CD14-positive monocyte (primary cell): ENCODE data around the gene HEATR1. TPM values are rescaled to one million over a fixed set of nuclear protein-coding genes. Genes with fewer than 3 reads are reported as not detected.

Experiments used
- DNase-seq, 3 donors: peaks; one replicate each; pipeline ENCODE4 v3.0.0-alpha.2; 2011 to 2022
- H2AFZ ChIP-seq: 2 replicates; pipeline ENCODE4 v1.6.0; 2012; ENCODE audit warnings: mild to moderate bottlenecking, low read depth, low read length, inconsistent platforms; ENCODE audit not compliant: insufficient read depth, poor library complexity, severe bottlenecking
- H3K27ac ChIP-seq, 2 donors: 1 replicate in 1 of 2; 2 replicates in 1 of 2; pipeline ENCODE4 v1.5.1; 2012 to 2013; ENCODE audit warnings: low read length in 2 of 2, control low read depth in 1 of 2, inconsistent platforms in 1 of 2, low read depth in 1 of 2, mild to moderate bottlenecking in 1 of 2
- H3K27me3 ChIP-seq, 2 donors: one replicate each; pipeline versions ENCODE4 v1.6.0 to v1.6.1; 2011 to 2013; ENCODE audit warnings: low read length in 2 of 2; ENCODE audit not compliant: control insufficient read depth in 2 of 2, insufficient read depth in 2 of 2
- H3K36me3 ChIP-seq, 2 donors: replicated peaks in 1 of 2; 1 replicate in 1 of 2; 2 replicates in 1 of 2; pipeline versions ENCODE4 v1.5.1 to v1.6.1; 2012 to 2013; ENCODE audit warnings: low read length in 2 of 2, control low read depth in 1 of 2, inconsistent platforms in 1 of 2, mild to moderate bottlenecking in 1 of 2; ENCODE audit not compliant: insufficient read depth in 2 of 2, control insufficient read depth in 1 of 2
- H3K4me1 ChIP-seq, 2 donors: 1 replicate in 1 of 2; 2 replicates in 1 of 2; pipeline versions ENCODE4 v1.5.1 to v1.6.1; 2012 to 2013; ENCODE audit warnings: low read length in 2 of 2, control low read depth in 1 of 2, inconsistent platforms in 1 of 2, mild to moderate bottlenecking in 1 of 2, moderate library complexity in 1 of 2; ENCODE audit not compliant: insufficient read depth in 2 of 2, control insufficient read depth in 1 of 2
- H3K4me2 ChIP-seq: replicated peaks from 2 replicates; pipeline ENCODE3; 2012; ENCODE audit warnings: low read length, moderate library complexity, mild to moderate bottlenecking; ENCODE audit not compliant: poor library complexity, severe bottlenecking; ENCODE audit errors: extremely low read depth
- H3K4me3 ChIP-seq, 3 experiments: fragments of 200-600 bp in 1 of 3; sonication (generic) in 1 of 3; replicated peaks in 1 of 3; 1 replicate in 2 of 3; 2 replicates in 1 of 3; pipeline ENCODE4 v1.5.1; 2011 to 2013; ENCODE audit warnings: low read length in 3 of 3, mild to moderate bottlenecking in 3 of 3, control low read depth in 2 of 3, low read depth in 2 of 3, inconsistent platforms in 1 of 3, moderate library complexity in 1 of 3
- H3K79me2 ChIP-seq: 2 replicates; pipeline ENCODE4 v1.6.0; 2012; ENCODE audit warnings: mild to moderate bottlenecking, control low read depth, inconsistent platforms, low read length, moderate library complexity; ENCODE audit not compliant: insufficient read depth
- H3K9ac ChIP-seq: 2 replicates; pipeline ENCODE4 v1.6.0; 2017; ENCODE audit warnings: low read length, mild to moderate bottlenecking; ENCODE audit not compliant: insufficient read depth, poor library complexity, severe bottlenecking
- H3K9me3 ChIP-seq, 2 donors: replicated peaks in 1 of 2; 1 replicate in 1 of 2; 2 replicates in 1 of 2; pipeline versions ENCODE4 v1.5.1 to v1.6.1; 2012 to 2013; ENCODE audit warnings: low read length in 2 of 2, control low read depth in 1 of 2; ENCODE audit not compliant: control insufficient read depth in 1 of 2, insufficient read depth in 1 of 2
- H4K20me1 ChIP-seq: 2 replicates; pipeline ENCODE4 v1.6.0; 2012; ENCODE audit warnings: mild to moderate bottlenecking, low read length, control low read depth, moderate library complexity; ENCODE audit not compliant: insufficient read depth
- H3K27ac Mint-ChIP-seq, 7 donors: one replicate each; pipeline ENCODE4 v1.8.0; 2020; ENCODE audit warnings: mild to moderate bottlenecking in 7 of 7, mixed read lengths in 7 of 7, moderate library complexity in 6 of 7, inconsistent platforms in 2 of 7
- H3K27me3 Mint-ChIP-seq, 3 donors: one replicate each; pipeline ENCODE4 v1.8.0; 2021 to 2022; ENCODE audit warnings: low read depth in 3 of 3, mild to moderate bottlenecking in 3 of 3, mixed read lengths in 3 of 3, moderate library complexity in 3 of 3, inconsistent platforms in 1 of 3
- H3K36me3 Mint-ChIP-seq, 2 donors: one replicate each; pipeline ENCODE4 v1.8.0; 2020; ENCODE audit warnings: mixed read lengths in 2 of 2, inconsistent platforms in 1 of 2, mild to moderate bottlenecking in 1 of 2
- H3K4me1 Mint-ChIP-seq: one replicate; pipeline ENCODE4 v1.8.0; 2020; ENCODE audit warnings: mild to moderate bottlenecking, mixed read lengths
- H3K4me3 Mint-ChIP-seq, 2 donors: one replicate each; pipeline ENCODE4 v1.8.0; 2020; ENCODE audit warnings: mild to moderate bottlenecking in 2 of 2, mixed read lengths in 2 of 2, moderate library complexity in 1 of 2
- H3K9me3 Mint-ChIP-seq, 7 donors: one replicate each; pipeline ENCODE4 v1.8.0; 2020 to 2022; ENCODE audit warnings: mixed read lengths in 7 of 7, mild to moderate bottlenecking in 6 of 7, moderate library complexity in 6 of 7, inconsistent platforms in 2 of 7
- WGBS: methylation state at CpG from one replicate; pipeline ENCODE4 v1.1.5; 2013; ENCODE audit warnings: missing lambda C conversion rate; ENCODE audit not compliant: insufficient coverage; 5-methylcytosine and 5-hydroxymethylcytosine counted together
- intact Hi-C, 2 donors: fragments of 100-400 bp; cut with micrococcal nuclease; formaldehyde crosslinking; loops; one replicate each; pipeline versions ENCODE4 v1.15.0 to v1.15.1; 2023
- polyA plus RNA-seq, 3 donors: library from polyadenylated mRNA; depleted of rRNA in 1 of 3; unstranded in 2 of 3; stranded (reverse) in 1 of 3; fragments of 300-500 nt in 2 of 3; fragments of >200 nt in 1 of 3; fragmentation: Illumina TruSeq in 2 of 3; gene quantifications; 1 replicate in 2 of 3; 2 replicates in 1 of 3; pipeline ENCODE4 v1.2.3, GENCODE V29; 2012 to 2021
- TF ChIP-seq, protein P1 (sequence below): fragments of 200-600 bp; IDR thresholded peaks from one replicate; pipeline ENCODE4 v1.8.0; 2022; ENCODE audit warnings: antibody characterized with exemption, mild to moderate bottlenecking

The HEATR1 gene
- polyA plus RNA-seq, 3 donors: 2.8 to 4.2 (median 3.7) TPM

DNA sequence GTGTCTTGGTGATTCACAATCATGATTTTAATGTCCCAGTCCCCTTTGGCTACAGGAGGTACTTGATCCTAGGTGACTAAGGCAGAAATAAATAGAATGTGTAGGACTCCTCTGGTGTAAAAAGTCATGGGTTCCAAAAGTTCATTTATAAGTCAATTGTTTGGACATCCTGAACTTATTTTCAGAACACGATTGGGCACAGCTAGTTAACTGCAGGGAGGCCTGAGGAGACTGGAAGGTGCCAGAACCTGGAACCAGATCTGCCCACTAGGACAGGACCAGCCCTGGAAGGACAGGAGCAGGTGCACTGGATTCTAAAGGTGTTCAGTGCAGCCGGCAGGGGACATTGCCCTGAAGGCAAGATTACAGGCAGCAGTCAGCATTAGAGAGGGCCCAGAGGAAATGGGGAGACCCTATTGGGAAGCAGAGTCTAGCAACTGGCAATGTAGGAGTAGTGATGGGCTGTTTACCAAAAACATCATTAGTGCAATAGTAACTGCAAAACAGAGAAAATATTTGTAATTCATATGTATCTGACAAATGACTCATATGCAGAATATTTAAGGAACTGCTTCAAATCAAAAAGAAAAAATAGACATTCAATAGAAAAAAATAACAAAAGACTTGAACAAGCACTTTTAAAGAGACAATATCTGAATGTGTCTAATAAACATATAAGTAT lies 23.6 kb upstream of the HEATR1 start:
- intact Hi-C loops: no loop called here
- Histone ChIP-seq H3K27me3 (peaks cover 0 to 3% of the 10 kb centered on the region in 2 donors), H3K4me1 (no peaks in the 10 kb centered on the region), H2AFZ (no peak overlapping the region), H3K4me3 (no peak overlapping the region), H3K79me2 (no peaks in the 10 kb centered on the region), H3K27ac (no peak overlapping the region), H4K20me1 (no peaks in the 10 kb centered on the region), H3K36me3 (no peaks in the 10 kb centered on the region), H3K9me3 (no peaks in the 10 kb centered on the region), H3K9ac (no peak overlapping the region), H3K4me2 (no peak overlapping the region)
- peaks cover 6 to 12% (median 6%) of the 10 kb centered on the region in 3 donors for H3K27me3 Mint-ChIP-seq
- no peaks in the 10 kb centered on the region for H3K36me3 Mint-ChIP-seq
- no peak overlapping the region for H3K27ac Mint-ChIP-seq
- TF ChIP-seq, protein P1, sequence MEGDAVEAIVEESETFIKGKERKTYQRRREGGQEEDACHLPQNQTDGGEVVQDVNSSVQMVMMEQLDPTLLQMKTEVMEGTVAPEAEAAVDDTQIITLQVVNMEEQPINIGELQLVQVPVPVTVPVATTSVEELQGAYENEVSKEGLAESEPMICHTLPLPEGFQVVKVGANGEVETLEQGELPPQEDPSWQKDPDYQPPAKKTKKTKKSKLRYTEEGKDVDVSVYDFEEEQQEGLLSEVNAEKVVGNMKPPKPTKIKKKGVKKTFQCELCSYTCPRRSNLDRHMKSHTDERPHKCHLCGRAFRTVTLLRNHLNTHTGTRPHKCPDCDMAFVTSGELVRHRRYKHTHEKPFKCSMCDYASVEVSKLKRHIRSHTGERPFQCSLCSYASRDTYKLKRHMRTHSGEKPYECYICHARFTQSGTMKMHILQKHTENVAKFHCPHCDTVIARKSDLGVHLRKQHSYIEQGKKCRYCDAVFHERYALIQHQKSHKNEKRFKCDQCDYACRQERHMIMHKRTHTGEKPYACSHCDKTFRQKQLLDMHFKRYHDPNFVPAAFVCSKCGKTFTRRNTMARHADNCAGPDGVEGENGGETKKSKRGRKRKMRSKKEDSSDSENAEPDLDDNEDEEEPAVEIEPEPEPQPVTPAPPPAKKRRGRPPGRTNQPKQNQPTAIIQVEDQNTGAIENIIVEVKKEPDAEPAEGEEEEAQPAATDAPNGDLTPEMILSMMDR: no peak
- peaks cover under 1 to 8% (median 2%) of the 10 kb centered on the region in 7 donors for H3K9me3 Mint-ChIP-seq
- H3K4me1 Mint-ChIP-seq: no peaks in the 10 kb centered on the region
- DNase-seq: no peak
- no peak overlapping the region for H3K4me3 Mint-ChIP-seq
- 77% methylated on average over 2 of the region's 2 CpGs for WGBS

DNA sequence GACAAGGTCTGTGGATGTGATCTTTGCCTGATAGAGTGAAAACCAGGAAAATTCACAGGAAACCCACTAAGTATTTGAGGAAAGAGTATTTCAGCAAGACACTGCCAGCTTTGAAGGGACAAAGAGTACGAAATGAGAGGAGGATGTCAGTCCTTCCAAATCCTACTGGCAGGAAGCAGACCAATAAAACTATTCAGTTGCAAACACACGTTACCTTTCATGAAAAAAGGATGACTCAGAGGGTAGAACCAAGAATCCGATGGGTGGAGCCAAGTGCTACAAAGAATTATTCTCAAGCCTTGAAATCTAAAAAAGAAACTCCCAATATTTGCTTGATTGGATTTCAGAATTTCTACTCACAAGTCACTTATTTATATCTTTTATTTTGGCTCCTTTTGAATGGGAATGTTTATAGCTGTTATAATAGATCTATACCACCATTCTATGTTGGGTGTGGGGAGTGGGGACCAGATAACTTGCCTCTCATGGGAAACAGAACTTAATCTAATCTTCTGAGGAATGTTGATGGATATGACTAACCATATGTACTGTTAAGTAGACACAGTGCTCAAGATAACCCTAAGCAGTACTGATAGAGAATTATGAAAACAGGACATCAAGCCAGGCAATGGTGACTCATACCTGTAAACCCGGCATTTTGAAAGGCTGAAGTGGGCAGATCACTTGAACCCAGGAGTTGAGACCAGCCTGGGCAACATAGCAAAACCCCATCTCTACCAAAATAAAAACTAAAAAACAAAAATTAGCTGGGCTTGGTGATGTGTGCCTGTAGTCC lies 19.3 kb upstream of the HEATR1 start:
- Histone ChIP-seq H3K79me2 (no peaks in the 10 kb centered on the region), H3K27me3 (peaks cover 4 to 7% of the 10 kb centered on the region in 2 donors), H3K9ac (no peak overlapping the region), H2AFZ (no peak overlapping the region), H3K4me1 (no peaks in the 10 kb centered on the region), H3K36me3 (no peaks in the 10 kb centered on the region), H3K27ac (no peak overlapping the region), H3K4me2 (no peak overlapping the region), H4K20me1 (no peaks in the 10 kb centered on the region), H3K4me3 (no peak overlapping the region), H3K9me3 (peaks cover 5 to 9% of the 10 kb centered on the region in 2 donors)
- Mint-ChIP-seq H3K27me3 (peaks cover 7 to 21% (median 8%) of the 10 kb centered on the region in 3 donors), H3K27ac (no peak overlapping the region), H3K4me1 (no peaks in the 10 kb centered on the region), H3K36me3 (no peaks in the 10 kb centered on the region), H3K9me3 (peaks cover 6 to 15% (median 9%) of the 10 kb centered on the region in 7 donors), H3K4me3 (no peak overlapping the region)
- WGBS: 80% methylated on average over 1 of the region's 4 CpGs
- no peak for DNase-seq
- TF ChIP-seq, protein P1: no peak
- intact Hi-C loops: no loop called here
